Panc1 (cell line): Measurements from ENCODE around the gene PLCB1. TPM values are rescaled to one million over a fixed set of nuclear protein-coding genes. Genes with fewer than 3 reads are reported as not detected.

ENCODE experiments used
- ATAC-seq: fragments of 200-7000 bp; cut with Tn5 transposase; 2 replicates; pipeline ENCODE4 v1.9.1; 2020; ENCODE audit warnings: mild to moderate bottlenecking, moderate library complexity
- BruUV-seq: library from RNA; stranded (reverse); fragments of 400-500 nt; replicated peaks from 2 replicates; lab custom pipeline; 2021; lab: Mats Ljungman, UMichigan
- CTCF ChIA-PET: fragments of 300-600 bp; sonication (Branson Sonifier 250); formaldehyde crosslinking; loops from one replicate; lab custom pipeline; 2022; ENCODE audit warnings: antibody characterized with exemption; lab: Charles Lee
- POLR2A ChIA-PET: fragments of 300-600 bp; sonication (Branson Sonifier 250); formaldehyde crosslinking; loops from one replicate; lab custom pipeline; 2022; ENCODE audit warnings: antibody characterized with exemption; lab: Charles Lee
- DNase-seq: peaks from one replicate; pipeline ENCODE4 v3.0.0-alpha.2; 2010; ENCODE audit warnings: low read depth, low spot score
- H3K27ac ChIP-seq: 2 replicates; pipeline ENCODE4 v1.5.1; 2011; ENCODE audit warnings: mild to moderate bottlenecking, low read length, inconsistent platforms
- H3K27me3 ChIP-seq: fragments of 200-500 bp; sonication (Bioruptor generic); 2 replicates; pipeline ENCODE4 v1.6.0; 2014; ENCODE audit warnings: low read length, inconsistent platforms; ENCODE audit not compliant: control insufficient read depth, insufficient read depth
- H3K36me3 ChIP-seq: fragments of 200-500 bp; sonication (Bioruptor generic); 2 replicates; pipeline ENCODE4 v1.5.1; 2014; ENCODE audit warnings: inconsistent platforms, mild to moderate bottlenecking, low read length, moderate library complexity; ENCODE audit not compliant: control insufficient read depth, insufficient read depth
- H3K4me1 ChIP-seq: 2 replicates; pipeline ENCODE4 v1.5.1; 2011; ENCODE audit warnings: inconsistent platforms, mild to moderate bottlenecking, low read length, moderate library complexity; ENCODE audit not compliant: control insufficient read depth, insufficient read depth
- H3K4me3 ChIP-seq, 2 experiments: 2 replicates each; pipeline ENCODE4 v1.5.1; 2011 to 2012; ENCODE audit warnings: low read depth in 2 of 2, low read length in 2 of 2, mild to moderate bottlenecking in 2 of 2, inconsistent platforms in 1 of 2, moderate library complexity in 1 of 2
- H3K9me3 ChIP-seq: fragments of 200-500 bp; sonication (Bioruptor generic); 2 replicates; pipeline ENCODE4 v1.5.1; 2014; ENCODE audit warnings: low read depth, mild to moderate bottlenecking, inconsistent platforms, low read length, moderate library complexity; ENCODE audit not compliant: control insufficient read depth, insufficient read depth
- CTCF ChIP-seq: fragments of 450-650 bp; IDR thresholded peaks from 2 replicates; pipeline ENCODE4 v1.5.1; 2017; ENCODE audit warnings: mild to moderate bottlenecking
- POLR2AphosphoS5 ChIP-seq: IDR thresholded peaks from 2 replicates; pipeline ENCODE4 v1.6.1; 2012; ENCODE audit warnings: mild to moderate bottlenecking, low read depth, low read length, moderate library complexity
- REST ChIP-seq, 2 experiments: IDR thresholded peaks; 2 replicates each; pipeline ENCODE4 v1.6.1; 2011 to 2012; ENCODE audit warnings: low read depth in 2 of 2, control low read depth in 1 of 2, low read length in 1 of 2, mild to moderate bottlenecking in 1 of 2, moderate library complexity in 1 of 2; ENCODE audit not compliant: insufficient read depth in 1 of 2
- SIN3A ChIP-seq: IDR thresholded peaks from 2 replicates; pipeline ENCODE4 v1.6.1; 2012; ENCODE audit warnings: low read depth, mild to moderate bottlenecking, low read length, moderate library complexity, borderline replicate concordance; ENCODE audit not compliant: insufficient read depth
- TCF7L2 ChIP-seq: IDR thresholded peaks from 2 replicates; pipeline ENCODE4 v1.6.1; 2011; ENCODE audit warnings: mild to moderate bottlenecking, low read depth, low read length, inconsistent platforms
- in situ Hi-C: cut with HindIII; loops from 2 replicates; pipeline ENCODE4 v1.10.0; 2016; ENCODE audit warnings: low sequenced_read_pairs, low pct_unique_long_range_greater_than_20kb
- intact Hi-C: fragments of 100-400 bp; cut with micrococcal nuclease; formaldehyde crosslinking; loops from one replicate; pipeline ENCODE4 v1.10.0; 2022; ENCODE audit not compliant: unreplicated experiment
- total RNA-seq: library from RNA; stranded (reverse); gene quantifications from one replicate; pipeline ENCODE4 v1.2.1, GENCODE V29; 2021; ENCODE audit not compliant: unreplicated experiment

The PLCB1 gene
- total RNA-seq, 1 experiment from 2014 or later = 0.59 TPM

GRCh38 chr20:8646033-8646441 is 514.0 kb downstream of the PLCB1 start:
- no peaks in the 10 kb centered on the region for H3K9me3 ChIP-seq
- H3K4me3 ChIP-seq = no peak overlapping the region
- in situ Hi-C loops = no loop called here
- intact Hi-C loops = no loop called here
- ChIA-PET CTCF (no interaction called here), POLR2A (no interaction called here)
- no peaks in the 10 kb centered on the region for H3K4me1 ChIP-seq
- BruUV-seq = no TSS peak
- no peak for ATAC-seq
- H3K27me3 ChIP-seq = no peaks in the 10 kb centered on the region
- TF ChIP-seq REST (IDR thresholded peaks at IDR 0.05; ENCODE audit: insufficient read depth in 1 of 2, low read depth in 2 of 2, low read length in 1 of 2) (no peak), CTCF (no peak), SIN3A (no peak), POLR2AphosphoS5 (no peak), TCF7L2 (no peak)
- DNase-seq = no peak
- H3K36me3 ChIP-seq = no peaks in the 10 kb centered on the region
- H3K27ac ChIP-seq = no peak overlapping the region

- no peak overlapping the region for H3K27ac ChIP-seq
- H3K9me3 ChIP-seq = no peaks in the 10 kb centered on the region
- ATAC-seq = no peak
- in situ Hi-C loops (no loop called here), intact Hi-C loops (no loop called here)
- no peaks in the 10 kb centered on the region for H3K4me1 ChIP-seq
- H3K36me3 ChIP-seq = no peaks in the 10 kb centered on the region
- TF ChIP-seq CTCF (no peak), POLR2AphosphoS5 (no peak), REST (IDR thresholded peaks at IDR 0.05; ENCODE audit: insufficient read depth in 1 of 2, low read depth in 2 of 2, low read length in 1 of 2) (no peak), SIN3A (no peak), TCF7L2 (no peak)
- DNase-seq = no peak
- CTCF ChIA-PET = no interaction called here
- no TSS peak for BruUV-seq
- POLR2A ChIA-PET = no interaction called here
- no peaks in the 10 kb centered on the region for H3K27me3 ChIP-seq
- no peak overlapping the region for H3K4me3 ChIP-seq
Observed at GRCh38 chr20:8646716-8647115, 514.6 kb downstream of the PLCB1 start.
